GM12865 (cell line): ENCODE results near the gene KRTAP9-6.
"Not testable (repeated sequence)": the region's sequence is repeated elsewhere in the genome, so short reads cannot be mapped to it uniquely, and the experiment has no call there.

Experiments
- DNase-seq: peaks from one replicate; pipeline ENCODE4 v3.0.0; 2010; ENCODE audit warnings: low read depth
- H3K4me3 ChIP-seq: 2 replicates; pipeline ENCODE4 v1.5.1; 2011; ENCODE audit warnings: mild to moderate bottlenecking, low read depth, low read length, control low read depth
- TF ChIP-seq, protein P1 (sequence below): IDR thresholded peaks from 2 replicates; pipeline ENCODE4 v1.5.1; 2011; ENCODE audit warnings: low read length, control low read depth, low read depth, inconsistent platforms; ENCODE audit not compliant: insufficient read depth; ENCODE audit errors: missing control alignments

KRTAP9-6 gene

DNA sequence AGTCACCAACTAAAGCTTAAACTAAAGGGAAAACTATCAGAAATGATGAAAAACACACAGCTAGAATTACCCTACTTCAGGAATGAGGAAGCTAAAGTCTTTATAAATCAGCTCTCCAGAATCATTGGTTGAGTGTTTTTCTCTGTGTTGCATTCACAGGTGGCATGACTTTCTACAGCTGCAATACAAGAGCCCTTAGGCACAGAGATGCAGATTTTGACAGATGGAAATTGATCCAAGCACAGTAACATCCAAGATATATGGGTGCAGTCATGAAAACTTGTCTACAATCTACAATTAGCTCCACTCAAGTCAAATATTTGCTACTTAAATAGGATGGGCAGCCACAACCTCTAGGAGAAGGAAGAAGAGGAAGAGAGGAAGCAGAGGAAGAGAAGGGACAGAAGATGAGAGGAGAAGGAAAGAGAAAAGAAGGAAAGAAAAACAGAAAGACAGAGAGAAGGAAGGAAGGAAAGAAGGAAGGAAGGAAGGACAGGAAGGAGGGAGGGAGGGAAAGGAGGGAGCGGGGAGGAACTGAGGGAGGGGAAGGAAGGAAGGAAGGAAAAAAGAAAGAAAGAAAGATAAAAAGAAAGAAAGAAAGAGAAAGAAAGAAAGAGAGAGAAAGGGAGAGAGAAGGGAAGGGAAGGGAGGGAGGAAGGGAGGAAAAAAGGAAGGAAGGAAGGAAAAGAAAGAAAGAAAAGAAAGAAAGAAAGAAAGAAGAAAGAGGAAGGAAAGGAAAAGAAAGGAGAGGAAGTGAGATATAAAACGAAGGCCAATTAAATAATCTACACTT is 18.0 kb upstream of the KRTAP9-6 start:
- H3K4me3 ChIP-seq, DNase-seq: not testable (repeated sequence)

DNA sequence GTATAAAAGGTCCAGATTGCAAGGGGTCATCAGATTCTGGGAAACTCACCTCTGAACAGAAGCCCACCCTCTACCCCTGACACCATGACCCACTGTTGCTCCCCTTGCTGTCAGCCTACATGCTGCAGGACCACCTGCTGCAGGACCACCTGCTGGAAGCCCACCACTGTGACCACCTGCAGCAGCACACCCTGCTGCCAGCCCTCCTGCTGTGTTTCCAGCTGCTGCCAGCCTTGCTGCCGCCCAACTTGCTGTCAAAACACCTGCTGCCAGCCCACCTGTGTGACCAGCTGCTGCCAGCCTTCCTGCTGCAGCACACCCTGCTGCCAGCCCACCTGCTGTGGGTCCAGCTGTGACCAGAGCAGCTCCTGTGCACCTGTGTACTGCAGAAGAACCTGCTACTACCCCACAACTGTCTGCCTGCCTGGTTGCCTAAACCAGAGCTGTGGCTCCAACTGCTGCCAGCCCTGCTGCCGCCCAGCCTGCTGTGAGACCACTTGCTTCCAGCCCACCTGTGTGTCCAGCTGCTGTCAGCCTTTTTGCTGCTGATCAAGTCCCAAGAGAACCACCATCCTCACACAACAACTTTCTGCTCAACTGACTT is 15.4 kb upstream of the KRTAP9-6 start, which contains the start of gene KRTAP9-4:
TSS of gene KRTAP9-4 (plus strand) at position 51 of the 604 bp plus-strand sequence. CDS start at position 85, 34 bp downstream.
- DNase-seq, H3K4me3 ChIP-seq: not testable (repeated sequence)

DNA sequence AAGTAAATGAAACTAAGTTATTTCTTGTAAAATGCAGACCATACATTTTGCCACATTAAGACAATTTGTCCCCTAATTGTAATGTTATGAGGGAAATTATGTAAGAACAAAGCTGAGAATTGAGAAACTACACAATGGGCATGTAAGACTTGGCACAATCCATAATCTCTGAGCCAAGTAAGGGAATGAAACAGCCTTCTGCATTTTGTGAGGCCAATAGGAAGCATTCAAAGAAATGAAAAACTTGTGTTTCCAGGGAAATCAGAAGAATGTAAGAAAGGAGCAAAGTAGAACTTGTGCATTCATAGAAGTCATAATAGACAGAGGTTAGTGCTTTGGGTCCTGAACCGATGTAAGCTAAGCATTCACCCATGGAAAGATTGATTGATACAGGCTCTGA is 13.9 kb upstream of the KRTAP9-6 start:
- DNase-seq = no peak
- TF ChIP-seq, protein P1, sequence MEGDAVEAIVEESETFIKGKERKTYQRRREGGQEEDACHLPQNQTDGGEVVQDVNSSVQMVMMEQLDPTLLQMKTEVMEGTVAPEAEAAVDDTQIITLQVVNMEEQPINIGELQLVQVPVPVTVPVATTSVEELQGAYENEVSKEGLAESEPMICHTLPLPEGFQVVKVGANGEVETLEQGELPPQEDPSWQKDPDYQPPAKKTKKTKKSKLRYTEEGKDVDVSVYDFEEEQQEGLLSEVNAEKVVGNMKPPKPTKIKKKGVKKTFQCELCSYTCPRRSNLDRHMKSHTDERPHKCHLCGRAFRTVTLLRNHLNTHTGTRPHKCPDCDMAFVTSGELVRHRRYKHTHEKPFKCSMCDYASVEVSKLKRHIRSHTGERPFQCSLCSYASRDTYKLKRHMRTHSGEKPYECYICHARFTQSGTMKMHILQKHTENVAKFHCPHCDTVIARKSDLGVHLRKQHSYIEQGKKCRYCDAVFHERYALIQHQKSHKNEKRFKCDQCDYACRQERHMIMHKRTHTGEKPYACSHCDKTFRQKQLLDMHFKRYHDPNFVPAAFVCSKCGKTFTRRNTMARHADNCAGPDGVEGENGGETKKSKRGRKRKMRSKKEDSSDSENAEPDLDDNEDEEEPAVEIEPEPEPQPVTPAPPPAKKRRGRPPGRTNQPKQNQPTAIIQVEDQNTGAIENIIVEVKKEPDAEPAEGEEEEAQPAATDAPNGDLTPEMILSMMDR = no peak
- no peak overlapping the region for H3K4me3 ChIP-seq

DNA sequence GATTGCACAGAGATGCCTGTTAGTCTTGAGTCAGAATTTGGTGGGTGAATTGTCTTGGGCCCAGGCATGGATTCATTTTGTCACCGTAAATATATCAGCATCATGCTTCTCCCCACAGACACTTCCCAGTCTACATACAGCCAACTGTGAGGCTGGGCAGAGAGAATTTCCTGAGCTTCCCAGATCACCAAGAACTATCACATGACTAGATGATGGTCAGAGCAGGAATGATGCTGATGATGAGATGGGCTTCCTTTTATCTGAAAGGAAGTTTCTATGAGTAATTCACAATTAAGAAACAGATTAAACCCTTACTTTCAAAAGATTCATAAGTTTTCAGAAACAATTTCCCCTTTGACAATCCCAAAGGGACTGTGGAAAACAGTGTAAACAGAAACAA is 10.3 kb upstream of the KRTAP9-6 start:
- TF ChIP-seq, protein P1 = no peak

DNA sequence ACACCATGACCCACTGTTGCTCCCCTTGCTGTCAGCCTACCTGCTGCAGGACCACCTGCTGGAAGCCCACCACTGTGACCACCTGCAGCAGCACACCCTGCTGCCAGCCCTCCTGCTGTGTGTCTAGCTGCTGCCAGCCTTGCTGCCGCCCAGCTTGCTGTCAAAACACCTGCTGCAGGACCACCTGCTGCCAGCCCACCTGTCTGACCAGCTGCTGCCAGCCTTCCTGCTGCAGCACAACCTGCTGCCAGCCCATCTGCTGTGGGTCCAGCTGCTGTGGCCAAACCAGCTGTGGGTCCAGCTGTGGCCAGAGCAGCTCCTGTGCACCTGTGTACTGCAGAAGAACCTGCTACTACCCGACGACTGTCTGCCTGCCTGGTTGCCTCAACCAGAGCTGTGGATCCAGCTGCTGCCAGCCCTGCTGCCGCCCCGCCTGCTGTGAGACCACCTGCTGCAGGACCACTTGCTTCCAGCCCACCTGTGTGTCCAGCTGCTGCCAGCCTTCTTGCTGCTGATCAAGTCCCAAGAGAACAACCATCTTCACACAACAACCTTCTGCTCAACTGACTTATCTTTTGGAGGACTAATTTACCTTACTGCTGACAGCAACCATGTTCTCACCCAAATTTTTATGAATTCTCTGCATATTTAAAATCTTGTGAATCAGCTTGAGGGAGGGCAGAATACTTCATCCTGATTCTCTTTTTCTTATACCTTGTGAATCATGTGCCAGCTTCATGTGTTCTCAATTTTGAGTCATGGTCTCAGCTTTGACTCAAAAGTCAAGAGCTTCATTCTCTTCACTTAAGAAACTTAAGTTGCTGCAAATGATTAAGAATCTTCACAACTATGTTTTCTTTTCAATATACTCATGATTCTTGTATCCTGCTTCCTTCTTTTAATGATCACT is 9.5 kb upstream of the KRTAP9-6 start, which contains the start of gene KRTAP9-9:
TSS of gene KRTAP9-9 (plus strand) at position 4 of the 910 bp plus-strand sequence.
- DNase-seq, H3K4me3 ChIP-seq: not testable (repeated sequence)

More for the DNA sequence above, 10.3 kb upstream of the KRTAP9-6 start:
- H3K4me3 ChIP-seq = no peak overlapping the region
- no peak for DNase-seq

DNA sequence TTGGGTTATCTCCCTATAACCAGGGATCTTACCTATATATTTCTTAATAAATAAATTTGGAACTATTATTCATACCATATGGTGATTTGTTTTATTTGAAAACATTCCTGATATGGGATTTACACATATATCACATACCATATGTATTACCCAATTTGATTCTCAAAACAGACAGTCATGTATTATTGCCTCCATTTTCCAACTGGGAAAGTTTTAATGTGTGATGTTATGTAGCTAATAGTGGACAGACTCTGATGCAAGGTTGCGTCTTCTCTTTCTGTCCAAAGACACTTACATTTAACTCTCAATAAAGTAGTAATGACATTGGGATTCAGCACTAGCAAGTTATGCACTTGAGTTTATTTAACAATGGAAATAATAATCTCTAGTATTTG is 8.9 kb upstream of the KRTAP9-6 start:
- TF ChIP-seq, protein P1 = no peak
- no peak for DNase-seq
- H3K4me3 ChIP-seq = no peak overlapping the region

DNA sequence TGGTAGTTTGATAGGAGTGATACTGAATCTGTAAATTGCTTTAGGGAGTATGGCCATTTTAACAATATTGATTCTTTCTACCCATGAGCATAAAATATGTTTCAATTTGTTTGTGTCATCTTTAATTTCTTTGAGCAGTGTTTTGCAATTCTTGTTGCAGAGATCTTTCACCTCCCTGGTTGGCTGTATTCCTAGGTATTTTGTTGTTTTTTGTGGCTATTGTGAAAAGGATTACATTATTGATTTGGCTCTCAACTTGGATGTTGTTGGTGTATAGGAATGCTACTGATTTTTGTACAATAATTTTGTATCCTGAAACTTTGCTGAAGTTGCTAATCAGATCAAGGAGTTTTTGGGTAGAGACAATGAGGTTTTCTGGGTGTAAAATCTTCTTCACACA is 6.8 kb upstream of the KRTAP9-6 start:
- no peak for DNase-seq
- no peak overlapping the region for H3K4me3 ChIP-seq
- TF ChIP-seq, protein P1 = no peak

DNA sequence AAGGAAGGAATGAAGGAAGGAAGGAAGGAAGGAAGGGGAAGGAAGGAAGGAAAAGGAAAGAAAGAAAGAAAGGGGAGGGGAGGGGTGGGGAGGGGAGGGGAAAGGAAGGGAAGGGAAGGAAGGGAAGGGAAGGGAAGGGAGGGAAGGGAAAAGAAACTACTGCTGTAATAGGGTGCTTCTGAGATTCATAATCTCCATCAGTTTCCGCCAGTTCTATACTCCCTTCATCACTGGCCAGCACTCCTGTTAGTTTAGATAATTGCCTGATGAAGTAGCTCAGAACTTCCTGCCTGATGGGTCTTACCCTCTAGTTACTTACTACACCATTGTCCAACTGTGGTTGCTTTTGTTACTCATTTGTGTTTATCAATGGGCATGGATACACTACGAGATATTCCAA is 2.0 kb upstream of the KRTAP9-6 start:
- H3K4me3 ChIP-seq = no peak overlapping the region
- TF ChIP-seq, protein P1 = no peak
- no peak for DNase-seq
